Ovary (tissue), 9 donors: ENCODE measurements around the gene OSBPL8. TPM values are rescaled to one million over a fixed set of nuclear protein-coding genes. Genes with fewer than 3 reads are reported as not detected.

Experiments used
- DNase-seq, 5 donors: peaks; one replicate each; pipeline ENCODE4 v3.0.0-alpha.2; 2019 to 2020
- H3K27ac ChIP-seq, 2 donors: fragments of 200-600 bp; one replicate each; pipeline versions ENCODE4 v1.5.1 to v1.8.0; 2019 to 2022
- H3K27me3 ChIP-seq: fragments of 200-600 bp; one replicate; pipeline ENCODE4 v1.8.0; 2022
- H3K36me3 ChIP-seq: fragments of 200-600 bp; sonication (generic); one replicate; pipeline ENCODE4 v1.5.1; 2019
- H3K4me1 ChIP-seq: one replicate; pipeline ENCODE4 v1.8.1; 2013; ENCODE audit warnings: mild to moderate bottlenecking, moderate library complexity; ENCODE audit not compliant: insufficient read depth
- H3K4me3 ChIP-seq: fragments of 200-600 bp; sonication (generic); one replicate; pipeline ENCODE4 v1.5.1; 2017
- H3K9me3 ChIP-seq, 2 donors: fragments of 200-600 bp in 1 of 2; sonication (generic) in 1 of 2; one replicate each; pipeline versions ENCODE4 v1.5.1 to v1.8.1; 2013 to 2019; ENCODE audit warnings: mild to moderate bottlenecking in 1 of 2, moderate library complexity in 1 of 2
- CTCF ChIP-seq, 3 donors: fragments of 450-650 bp in 2 of 3; fragments of 200-600 bp in 1 of 3; IDR thresholded peaks; one replicate each; pipeline versions ENCODE4 v1.5.1 to v1.8.0; 2016 to 2022; ENCODE audit warnings: antibody characterized with exemption in 3 of 3, mild to moderate bottlenecking in 1 of 3
- EP300 ChIP-seq: sonication (generic); formaldehyde crosslinking; IDR thresholded peaks from one replicate; pipeline ENCODE4 v1.6.1; 2017; ENCODE audit warnings: antibody characterized with exemption
- POLR2A ChIP-seq: fragments of 450-650 bp; IDR thresholded peaks from one replicate; pipeline ENCODE4 v1.6.1; 2017; ENCODE audit warnings: antibody characterized with exemption, mild to moderate bottlenecking, moderate library complexity
- WGBS, 3 donors: extraction: QIAGEN DNeasy Blood & Tissue Kit in 1 of 3; methylation state at CpG; one replicate each; pipeline versions ENCODE4 v1.1.5 to v1.1.7; 2013 to 2017; 5-methylcytosine and 5-hydroxymethylcytosine counted together
- intact Hi-C, 4 donors: fragments of 100-400 bp; cut with DNase I; formaldehyde crosslinking; loops; one replicate each; pipeline versions ENCODE4 v1.11.0 to v1.15.1; 2022 to 2023
- polyA plus RNA-seq, 2 donors: library from polyadenylated mRNA; stranded (reverse); fragments of 200-250 nt in 1 of 2; fragments of 350-450 nt in 1 of 2; fragmentation: Illumina TruSeq in 1 of 2; extraction: RNeasy Lipid Tissue Mini Kit (QIAGEN cat#74804) in 1 of 2; gene quantifications; one replicate each; pipeline ENCODE4 v1.2.3, GENCODE V29; 2013 to 2014
- total RNA-seq, 7 donors: library from RNA; depleted of rRNA in 2 of 7; stranded (reverse); fragments of >200 nt in 2 of 7; fragmentation: NEBNext Ultra II Directional in 3 of 7; extraction: Animal tissue kit (Norgen Biotek cat#: 25700) in 3 of 7; gene quantifications; one replicate each; pipeline versions ENCODE4 v1.1.0 to v1.2.4, GENCODE V29; 2016 to 2023
- donor health status: DM: no; HTN: no; CAD: no; lungs with moderate emphysema.
- donor health status: DM: no; HTN: no; CAD: no.
- donor health status: Bipolar disorder and iron deficiency.
- donor health status: DM: yes; HTN: yes; CAD: no.
- donor health status: DM: no; HTN: no; CAD: no.
- donor health status: DM: yes; HTN: yes; CAD: no.

The OSBPL8 gene
- total and polyA plus RNA-seq, 9 donors, result 12.5 to 63.0 (median 56.9) TPM

- Histone ChIP-seq H3K36me3 (no peaks in the 10 kb centered on the region), H3K27ac (no peak overlapping the region), H3K4me3 (no peak overlapping the region), H3K9me3 (no peaks in the 10 kb centered on the region), H3K27me3 (no peaks in the 10 kb centered on the region), H3K4me1 (peaks cover 6% of the 10 kb centered on the region)
- TF ChIP-seq EP300, result no peak
- TF ChIP-seq POLR2A, result no peak
- TF ChIP-seq CTCF (IDR thresholded peaks at IDR 0.05), result no peak
- WGBS, 3 donors, result 72 to 77% (median 76%) methylated on average over 1 of the region's 1 CpG
- DNase-seq, result no peak
- intact Hi-C loops, result no loop called here
Measured at GRCh38 chr12:76471579-76471978, 88.0 kb downstream of the OSBPL8 start.

GRCh38 chr12:76470028-76470939 is 89.3 kb downstream of the OSBPL8 start:
- no peaks in the 10 kb centered on the region for H3K36me3 ChIP-seq
- DNase-seq, result no peak
- intact Hi-C loops, result no loop called here
- H3K4me3 ChIP-seq, result no peak overlapping the region
- no peak for TF ChIP-seq CTCF (IDR thresholded peaks at IDR 0.05)
- no peak for TF ChIP-seq EP300
- TF ChIP-seq POLR2A, result no peak
- peaks cover 1% of the 10 kb centered on the region for H3K4me1 ChIP-seq
- 71 to 75% (median 73%) methylated on average over 7 of the region's 7 CpGs for WGBS, 3 donors
- no peak overlapping the region for H3K27ac ChIP-seq
- H3K9me3 ChIP-seq, result no peaks in the 10 kb centered on the region
- H3K27me3 ChIP-seq, result no peaks in the 10 kb centered on the region

- no peaks in the 10 kb centered on the region for H3K27me3 ChIP-seq
- no peak for DNase-seq
- 31 to 36% (median 35%) methylated on average over 5 of the region's 5 CpGs for WGBS, 3 donors
- TF ChIP-seq CTCF (IDR thresholded peaks at IDR 0.05) (no peak), EP300 (no peak), POLR2A (no peak)
- no peak overlapping the region for H3K4me3 ChIP-seq
- intact Hi-C loops, result no loop called here
- no peaks in the 10 kb centered on the region for H3K4me1 ChIP-seq
- H3K27ac ChIP-seq, result no peak overlapping the region
- H3K9me3 ChIP-seq, result no peaks in the 10 kb centered on the region
- no peaks in the 10 kb centered on the region for H3K36me3 ChIP-seq
Measured at GRCh38 chr12:76464631-76465166, 94.9 kb downstream of the OSBPL8 start.

- no peaks in the 10 kb centered on the region for H3K9me3 ChIP-seq
- intact Hi-C loops, result no loop called here
- H3K4me1 ChIP-seq, result no peaks in the 10 kb centered on the region
- H3K36me3 ChIP-seq, result no peaks in the 10 kb centered on the region
- no peaks in the 10 kb centered on the region for H3K27me3 ChIP-seq
- no peak for TF ChIP-seq EP300
- TF ChIP-seq CTCF (IDR thresholded peaks at IDR 0.05), result no peak
- no peak for TF ChIP-seq POLR2A
- no peak for DNase-seq
- 83 to 87% (median 83%) methylated on average over 2 of the region's 2 CpGs for WGBS, 3 donors
- no peak overlapping the region for H3K27ac ChIP-seq
- H3K4me3 ChIP-seq, result no peak overlapping the region
Measured at GRCh38 chr12:76462668-76463224, 96.8 kb downstream of the OSBPL8 start.
